ENCODE results near the gene MFAP2.

The MFAP2 gene

DNA sequence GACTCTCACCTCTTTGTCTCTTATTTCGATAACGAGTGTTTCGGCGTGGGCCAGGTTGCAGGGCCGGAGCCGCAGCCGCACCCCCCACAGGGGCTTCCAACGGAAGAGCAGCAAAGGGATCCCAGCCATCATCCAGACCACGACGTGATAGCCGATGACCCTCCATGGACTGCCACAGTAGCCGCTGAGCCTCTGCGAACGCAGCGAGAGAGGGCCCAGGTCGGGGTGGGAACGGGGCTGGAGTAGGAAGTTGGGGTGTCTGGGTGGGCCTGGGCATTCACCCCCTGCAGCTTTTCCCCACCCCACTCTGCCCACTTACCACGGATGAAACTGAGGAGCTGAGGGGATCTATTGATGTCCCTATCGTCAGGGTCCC lies 24.9 kb upstream of the MFAP2 start:
- Histone ChIP-seq H3K4me1 (ENCODE audit: control insufficient read depth, insufficient read depth, low read length) (peaks cover 18% of the 10 kb centered on the region), H3K36me3 (ENCODE audit: control insufficient read depth, insufficient read depth, low read length, severe bottlenecking) (peaks cover 23% of the 10 kb centered on the region), H3K9ac (ENCODE audit: low read length) (no peak overlapping the region), H3K4me3 (ENCODE audit: low read length) (no peak overlapping the region), H3K9me3 (ENCODE audit: control insufficient read depth, low read length) (no peaks in the 10 kb centered on the region), H3K27me3 (replicated peaks; ENCODE audit: control insufficient read depth, insufficient read depth, low read length) (no peaks in the 10 kb centered on the region)
- DNase-seq (ENCODE audit: low read depth): no peak

- Histone ChIP-seq H3K4me3 (ENCODE audit: low read length) (no peak overlapping the region), H3K36me3 (ENCODE audit: control insufficient read depth, insufficient read depth, low read length, severe bottlenecking) (peaks cover 25% of the 10 kb centered on the region), H3K9ac (ENCODE audit: low read length) (no peak overlapping the region), H3K9me3 (ENCODE audit: control insufficient read depth, low read length) (no peaks in the 10 kb centered on the region), H3K27me3 (replicated peaks; ENCODE audit: control insufficient read depth, insufficient read depth, low read length) (no peaks in the 10 kb centered on the region), H3K4me1 (ENCODE audit: control insufficient read depth, insufficient read depth, low read length) (peaks cover 16% of the 10 kb centered on the region)
- no peak for DNase-seq (ENCODE audit: low read depth)
Observed at GRCh38 chr1:17004466-17005364, 24.3 kb upstream of the MFAP2 start.

- Histone ChIP-seq H3K4me1 (ENCODE audit: control insufficient read depth, insufficient read depth, low read length) (peaks cover 16% of the 10 kb centered on the region), H3K4me3 (ENCODE audit: low read length) (no peak overlapping the region), H3K36me3 (ENCODE audit: control insufficient read depth, insufficient read depth, low read length, severe bottlenecking) (peaks cover 34% of the 10 kb centered on the region), H3K9ac (ENCODE audit: low read length) (no peak overlapping the region), H3K27me3 (replicated peaks; ENCODE audit: control insufficient read depth, insufficient read depth, low read length) (no peaks in the 10 kb centered on the region), H3K9me3 (ENCODE audit: control insufficient read depth, low read length) (no peaks in the 10 kb centered on the region)
- DNase-seq (ENCODE audit: low read depth): no peak
Observed at GRCh38 chr1:17002524-17002902, 22.1 kb upstream of the MFAP2 start.

DNA sequence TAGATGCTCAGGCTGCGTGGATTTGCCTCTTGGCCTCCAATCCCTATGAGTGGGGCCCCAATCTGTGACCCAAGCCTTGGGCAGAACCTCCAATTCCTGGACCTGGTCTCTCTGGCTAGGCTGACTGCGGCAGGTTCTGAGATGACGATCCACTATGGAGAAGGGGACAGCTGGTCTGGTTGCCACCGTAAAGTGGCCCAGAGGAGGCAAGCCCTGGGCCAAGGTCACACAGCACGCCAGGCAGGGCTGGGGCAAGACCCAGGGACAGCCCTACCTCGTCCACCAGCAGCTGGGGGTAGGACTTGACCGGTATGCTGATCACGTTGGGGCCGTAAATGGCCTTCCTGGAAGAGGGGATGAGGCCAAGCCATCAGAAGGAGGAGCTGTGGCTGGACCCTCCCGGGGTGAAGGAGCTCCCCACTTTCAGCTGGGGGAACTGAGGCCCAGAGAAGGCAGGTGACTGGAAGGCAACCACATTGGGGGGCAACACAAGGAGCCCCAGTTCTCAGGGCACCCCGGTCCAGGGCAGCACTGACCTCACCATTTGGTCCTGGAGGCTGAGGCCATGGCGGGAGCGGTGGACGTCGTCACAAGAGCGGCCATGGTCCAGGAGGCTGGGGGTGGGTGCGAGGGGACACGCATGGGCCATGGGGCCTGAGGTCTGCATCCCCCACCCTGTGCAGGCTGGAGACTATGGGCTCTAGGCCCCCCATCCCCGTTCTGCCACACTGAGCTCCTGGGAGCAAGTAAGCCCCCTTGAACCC lies 21.5 kb upstream of the MFAP2 start:
- H3K27me3 ChIP-seq (replicated peaks; ENCODE audit: control insufficient read depth, insufficient read depth, low read length): no peaks in the 10 kb centered on the region
- H3K9me3 ChIP-seq (ENCODE audit: control insufficient read depth, low read length): no peaks in the 10 kb centered on the region
- no peak overlapping the region for H3K9ac ChIP-seq (ENCODE audit: low read length)
- H3K4me3 ChIP-seq (ENCODE audit: low read length): no peak overlapping the region
- no peak for DNase-seq (ENCODE audit: low read depth)
- H3K36me3 ChIP-seq (ENCODE audit: control insufficient read depth, insufficient read depth, low read length, severe bottlenecking): peaks cover 34% of the 10 kb centered on the region
- peaks cover 16% of the 10 kb centered on the region for H3K4me1 ChIP-seq (ENCODE audit: control insufficient read depth, insufficient read depth, low read length)

GRCh38 chr1:16999863-17000262 lies 19.4 kb upstream of the MFAP2 start:
- peaks cover 34% of the 10 kb centered on the region for H3K36me3 ChIP-seq (ENCODE audit: control insufficient read depth, insufficient read depth, low read length, severe bottlenecking)
- no peak overlapping the region for H3K9ac ChIP-seq (ENCODE audit: low read length)
- no peaks in the 10 kb centered on the region for H3K9me3 ChIP-seq (ENCODE audit: control insufficient read depth, low read length)
- H3K4me3 ChIP-seq (ENCODE audit: low read length): no peak overlapping the region
- DNase-seq (ENCODE audit: low read depth): no peak
- no peaks in the 10 kb centered on the region for H3K27me3 ChIP-seq (replicated peaks; ENCODE audit: control insufficient read depth, insufficient read depth, low read length)
- peaks cover 16% of the 10 kb centered on the region for H3K4me1 ChIP-seq (ENCODE audit: control insufficient read depth, insufficient read depth, low read length)

DNA sequence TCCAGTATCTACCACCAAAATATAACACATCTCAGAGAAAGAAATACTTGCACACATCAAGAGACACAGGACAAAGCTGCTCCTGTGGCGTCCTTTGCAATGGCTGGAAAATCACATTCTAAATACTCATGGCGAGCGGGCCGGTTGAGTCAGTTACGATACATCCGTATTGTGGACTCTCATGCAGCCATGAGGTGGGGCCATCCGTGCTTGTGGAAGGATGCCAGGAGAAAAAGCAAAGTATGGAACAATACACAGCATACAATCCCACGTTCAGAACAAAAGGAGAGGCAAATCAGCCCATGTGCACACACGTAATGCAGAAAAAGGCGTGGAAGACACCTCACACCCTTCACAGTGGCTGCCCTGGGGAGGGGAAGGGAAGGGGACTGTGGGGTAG lies 18.2 kb upstream of the MFAP2 start:
- no peak for DNase-seq (ENCODE audit: low read depth)
- H3K36me3 ChIP-seq (ENCODE audit: control insufficient read depth, insufficient read depth, low read length, severe bottlenecking): peaks cover 34% of the 10 kb centered on the region
- H3K4me1 ChIP-seq (ENCODE audit: control insufficient read depth, insufficient read depth, low read length): peaks cover 6% of the 10 kb centered on the region
- H3K9me3 ChIP-seq (ENCODE audit: control insufficient read depth, low read length): no peaks in the 10 kb centered on the region
- no peak overlapping the region for H3K9ac ChIP-seq (ENCODE audit: low read length)
- H3K27me3 ChIP-seq (replicated peaks; ENCODE audit: control insufficient read depth, insufficient read depth, low read length): no peaks in the 10 kb centered on the region
- no peak overlapping the region for H3K4me3 ChIP-seq (ENCODE audit: low read length)

- Histone ChIP-seq H3K9ac (ENCODE audit: low read length) (no peak overlapping the region), H3K36me3 (ENCODE audit: control insufficient read depth, insufficient read depth, low read length, severe bottlenecking) (peaks cover 22% of the 10 kb centered on the region), H3K27me3 (replicated peaks; ENCODE audit: control insufficient read depth, insufficient read depth, low read length) (no peaks in the 10 kb centered on the region), H3K9me3 (ENCODE audit: control insufficient read depth, low read length) (no peaks in the 10 kb centered on the region), H3K4me3 (ENCODE audit: low read length) (no peak overlapping the region), H3K4me1 (ENCODE audit: control insufficient read depth, insufficient read depth, low read length) (no peaks in the 10 kb centered on the region)
- DNase-seq (ENCODE audit: low read depth): no peak
Observed at GRCh38 chr1:16996845-16997244, 16.4 kb upstream of the MFAP2 start.

- Histone ChIP-seq H3K9me3 (ENCODE audit: control insufficient read depth, low read length) (no peaks in the 10 kb centered on the region), H3K9ac (ENCODE audit: low read length) (no peak overlapping the region), H3K36me3 (ENCODE audit: control insufficient read depth, insufficient read depth, low read length, severe bottlenecking) (peaks cover 11% of the 10 kb centered on the region), H3K4me1 (ENCODE audit: control insufficient read depth, insufficient read depth, low read length) (no peaks in the 10 kb centered on the region), H3K4me3 (ENCODE audit: low read length) (no peak overlapping the region), H3K27me3 (replicated peaks; ENCODE audit: control insufficient read depth, insufficient read depth, low read length) (no peaks in the 10 kb centered on the region)
- DNase-seq (ENCODE audit: low read depth): no peak
Observed at GRCh38 chr1:16993521-16994038, 13.2 kb upstream of the MFAP2 start.

GRCh38 chr1:16992675-16993074 lies 12.3 kb upstream of the MFAP2 start:
- no peak for DNase-seq (ENCODE audit: low read depth)

DNA sequence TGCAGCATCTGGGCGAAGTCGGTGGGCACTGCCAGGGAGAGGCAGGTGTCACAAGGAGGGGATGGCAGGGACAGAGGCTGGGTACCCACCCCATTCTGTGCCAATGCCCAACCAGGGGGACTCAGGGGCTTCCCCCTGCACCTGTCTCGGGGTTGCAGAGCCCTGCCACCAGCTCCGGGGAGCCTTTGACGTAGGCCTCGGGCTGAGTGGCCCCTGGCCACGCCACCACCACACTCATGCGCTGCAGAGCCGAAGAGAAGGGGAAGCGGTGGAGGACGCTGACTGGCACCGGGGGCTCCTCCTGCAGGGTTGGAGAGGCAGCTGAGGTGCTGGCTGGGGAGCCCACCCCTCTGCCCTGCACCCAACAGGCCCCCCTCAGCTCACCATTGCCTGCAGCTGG lies 11.7 kb upstream of the MFAP2 start:
- Histone ChIP-seq H3K4me3 (ENCODE audit: low read length) (no peak overlapping the region), H3K9me3 (ENCODE audit: control insufficient read depth, low read length) (no peaks in the 10 kb centered on the region), H3K36me3 (ENCODE audit: control insufficient read depth, insufficient read depth, low read length, severe bottlenecking) (peaks cover 9% of the 10 kb centered on the region), H3K9ac (ENCODE audit: low read length) (no peak overlapping the region), H3K27me3 (replicated peaks; ENCODE audit: control insufficient read depth, insufficient read depth, low read length) (no peaks in the 10 kb centered on the region), H3K4me1 (ENCODE audit: control insufficient read depth, insufficient read depth, low read length) (no peaks in the 10 kb centered on the region)
- DNase-seq (ENCODE audit: low read depth): no peak

More at GRCh38 chr1:16992675-16993074, 12.3 kb upstream of the MFAP2 start:
- Histone ChIP-seq H3K4me3 (ENCODE audit: low read length) (no peak overlapping the region), H3K4me1 (ENCODE audit: control insufficient read depth, insufficient read depth, low read length) (no peaks in the 10 kb centered on the region), H3K9ac (ENCODE audit: low read length) (no peak overlapping the region), H3K9me3 (ENCODE audit: control insufficient read depth, low read length) (no peaks in the 10 kb centered on the region), H3K36me3 (ENCODE audit: control insufficient read depth, insufficient read depth, low read length, severe bottlenecking) (peaks cover 9% of the 10 kb centered on the region), H3K27me3 (replicated peaks; ENCODE audit: control insufficient read depth, insufficient read depth, low read length) (no peaks in the 10 kb centered on the region)

DNA sequence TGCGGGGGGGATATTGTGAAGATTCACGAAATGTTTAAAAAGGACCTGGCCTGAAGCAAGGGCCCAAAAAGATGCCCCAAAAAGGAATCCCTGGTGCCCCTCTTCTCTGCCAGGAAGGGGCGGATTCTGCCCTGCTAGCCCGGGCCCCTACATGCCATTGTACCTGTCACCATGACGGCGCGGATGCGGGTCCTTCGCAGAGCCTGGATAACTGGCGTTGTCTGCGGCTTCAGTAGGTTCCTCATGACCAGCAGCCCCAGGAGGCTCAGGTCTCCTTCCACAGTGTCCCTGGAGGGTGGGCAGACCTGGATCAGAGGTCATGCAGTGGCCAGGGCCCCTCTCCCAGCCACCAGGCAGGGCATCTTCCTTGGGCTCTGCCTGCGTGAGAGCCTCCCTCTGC lies 11.2 kb upstream of the MFAP2 start:
- Histone ChIP-seq H3K4me3 (ENCODE audit: low read length) (no peak overlapping the region), H3K27me3 (replicated peaks; ENCODE audit: control insufficient read depth, insufficient read depth, low read length) (no peaks in the 10 kb centered on the region), H3K9me3 (ENCODE audit: control insufficient read depth, low read length) (no peaks in the 10 kb centered on the region), H3K9ac (ENCODE audit: low read length) (no peak overlapping the region), H3K4me1 (ENCODE audit: control insufficient read depth, insufficient read depth, low read length) (no peaks in the 10 kb centered on the region), H3K36me3 (ENCODE audit: control insufficient read depth, insufficient read depth, low read length, severe bottlenecking) (peaks cover 9% of the 10 kb centered on the region)
- DNase-seq (ENCODE audit: low read depth): no peak
